CD14-positive monocyte (primary cell): Measurements from ENCODE around the gene PARVG. TPM values are rescaled to one million over a fixed set of nuclear protein-coding genes. Genes with fewer than 3 reads are reported as not detected.
"Not testable (repeated sequence)": the region's sequence is repeated elsewhere in the genome, so short reads cannot be mapped to it uniquely, and the experiment has no call there.

Source experiments
- DNase-seq, 3 donors: peaks; one replicate each; pipeline ENCODE4 v3.0.0-alpha.2; 2011 to 2022
- H2AFZ ChIP-seq: 2 replicates; pipeline ENCODE4 v1.6.0; 2012; ENCODE audit warnings: mild to moderate bottlenecking, low read depth, low read length, inconsistent platforms; ENCODE audit not compliant: insufficient read depth, poor library complexity, severe bottlenecking
- H3K27ac ChIP-seq, 2 donors: 1 replicate in 1 of 2; 2 replicates in 1 of 2; pipeline ENCODE4 v1.5.1; 2012 to 2013; ENCODE audit warnings: low read length in 2 of 2, control low read depth in 1 of 2, inconsistent platforms in 1 of 2, low read depth in 1 of 2, mild to moderate bottlenecking in 1 of 2
- H3K27me3 ChIP-seq, 2 donors: one replicate each; pipeline versions ENCODE4 v1.6.0 to v1.6.1; 2011 to 2013; ENCODE audit warnings: low read length in 2 of 2; ENCODE audit not compliant: control insufficient read depth in 2 of 2, insufficient read depth in 2 of 2
- H3K36me3 ChIP-seq, 2 donors: replicated peaks in 1 of 2; 1 replicate in 1 of 2; 2 replicates in 1 of 2; pipeline versions ENCODE4 v1.5.1 to v1.6.1; 2012 to 2013; ENCODE audit warnings: low read length in 2 of 2, control low read depth in 1 of 2, inconsistent platforms in 1 of 2, mild to moderate bottlenecking in 1 of 2; ENCODE audit not compliant: insufficient read depth in 2 of 2, control insufficient read depth in 1 of 2
- H3K4me1 ChIP-seq, 2 donors: 1 replicate in 1 of 2; 2 replicates in 1 of 2; pipeline versions ENCODE4 v1.5.1 to v1.6.1; 2012 to 2013; ENCODE audit warnings: low read length in 2 of 2, control low read depth in 1 of 2, inconsistent platforms in 1 of 2, mild to moderate bottlenecking in 1 of 2, moderate library complexity in 1 of 2; ENCODE audit not compliant: insufficient read depth in 2 of 2, control insufficient read depth in 1 of 2
- H3K4me2 ChIP-seq: replicated peaks from 2 replicates; pipeline ENCODE3; 2012; ENCODE audit warnings: low read length, moderate library complexity, mild to moderate bottlenecking; ENCODE audit not compliant: poor library complexity, severe bottlenecking; ENCODE audit errors: extremely low read depth
- H3K4me3 ChIP-seq, 3 experiments: fragments of 200-600 bp in 1 of 3; sonication (generic) in 1 of 3; replicated peaks in 1 of 3; 1 replicate in 2 of 3; 2 replicates in 1 of 3; pipeline ENCODE4 v1.5.1; 2011 to 2013; ENCODE audit warnings: low read length in 3 of 3, mild to moderate bottlenecking in 3 of 3, control low read depth in 2 of 3, low read depth in 2 of 3, inconsistent platforms in 1 of 3, moderate library complexity in 1 of 3
- H3K79me2 ChIP-seq: 2 replicates; pipeline ENCODE4 v1.6.0; 2012; ENCODE audit warnings: mild to moderate bottlenecking, control low read depth, inconsistent platforms, low read length, moderate library complexity; ENCODE audit not compliant: insufficient read depth
- H3K9ac ChIP-seq: 2 replicates; pipeline ENCODE4 v1.6.0; 2017; ENCODE audit warnings: low read length, mild to moderate bottlenecking; ENCODE audit not compliant: insufficient read depth, poor library complexity, severe bottlenecking
- H3K9me3 ChIP-seq, 2 donors: replicated peaks in 1 of 2; 1 replicate in 1 of 2; 2 replicates in 1 of 2; pipeline versions ENCODE4 v1.5.1 to v1.6.1; 2012 to 2013; ENCODE audit warnings: low read length in 2 of 2, control low read depth in 1 of 2; ENCODE audit not compliant: control insufficient read depth in 1 of 2, insufficient read depth in 1 of 2
- H4K20me1 ChIP-seq: 2 replicates; pipeline ENCODE4 v1.6.0; 2012; ENCODE audit warnings: mild to moderate bottlenecking, low read length, control low read depth, moderate library complexity; ENCODE audit not compliant: insufficient read depth
- H3K27ac Mint-ChIP-seq, 7 donors: one replicate each; pipeline ENCODE4 v1.8.0; 2020; ENCODE audit warnings: mild to moderate bottlenecking in 7 of 7, mixed read lengths in 7 of 7, moderate library complexity in 6 of 7, inconsistent platforms in 2 of 7
- H3K27me3 Mint-ChIP-seq, 3 donors: one replicate each; pipeline ENCODE4 v1.8.0; 2021 to 2022; ENCODE audit warnings: low read depth in 3 of 3, mild to moderate bottlenecking in 3 of 3, mixed read lengths in 3 of 3, moderate library complexity in 3 of 3, inconsistent platforms in 1 of 3
- H3K36me3 Mint-ChIP-seq, 2 donors: one replicate each; pipeline ENCODE4 v1.8.0; 2020; ENCODE audit warnings: mixed read lengths in 2 of 2, inconsistent platforms in 1 of 2, mild to moderate bottlenecking in 1 of 2
- H3K4me1 Mint-ChIP-seq: one replicate; pipeline ENCODE4 v1.8.0; 2020; ENCODE audit warnings: mild to moderate bottlenecking, mixed read lengths
- H3K4me3 Mint-ChIP-seq, 2 donors: one replicate each; pipeline ENCODE4 v1.8.0; 2020; ENCODE audit warnings: mild to moderate bottlenecking in 2 of 2, mixed read lengths in 2 of 2, moderate library complexity in 1 of 2
- H3K9me3 Mint-ChIP-seq, 7 donors: one replicate each; pipeline ENCODE4 v1.8.0; 2020 to 2022; ENCODE audit warnings: mixed read lengths in 7 of 7, mild to moderate bottlenecking in 6 of 7, moderate library complexity in 6 of 7, inconsistent platforms in 2 of 7
- CTCF ChIP-seq: fragments of 200-600 bp; IDR thresholded peaks from one replicate; pipeline ENCODE4 v1.8.0; 2022; ENCODE audit warnings: antibody characterized with exemption, mild to moderate bottlenecking
- whole genome bisulfite sequencing: methylation state at CpG from one replicate; pipeline ENCODE4 v1.1.5; 2013; ENCODE audit warnings: missing lambda C conversion rate; ENCODE audit not compliant: insufficient coverage; 5-methylcytosine and 5-hydroxymethylcytosine counted together
- intact Hi-C, 2 donors: fragments of 100-400 bp; cut with micrococcal nuclease; formaldehyde crosslinking; loops; one replicate each; pipeline versions ENCODE4 v1.15.0 to v1.15.1; 2023
- polyA plus RNA-seq, 3 donors: library from polyadenylated mRNA; depleted of rRNA in 1 of 3; unstranded in 2 of 3; stranded (reverse) in 1 of 3; fragments of 300-500 nt in 2 of 3; fragments of >200 nt in 1 of 3; fragmentation: Illumina TruSeq in 2 of 3; gene quantifications; 1 replicate in 2 of 3; 2 replicates in 1 of 3; pipeline ENCODE4 v1.2.3, GENCODE V29; 2012 to 2021

The PARVG gene
- polyA plus RNA-seq, 3 donors: 169 to 577 (median 190) TPM

GRCh38 chr22:44237290-44237689, 56.6 kb downstream of the PARVG start:
- no peak for TF ChIP-seq CTCF
- Histone ChIP-seq H3K27ac (no peak overlapping the region), H3K79me2 (no peaks in the 10 kb centered on the region), H3K9me3 (no peaks in the 10 kb centered on the region), H3K9ac (no peak overlapping the region), H3K4me1 (no peaks in the 10 kb centered on the region), H3K4me2 (no peak overlapping the region), H4K20me1 (no peaks in the 10 kb centered on the region), H3K27me3 (no peaks in the 10 kb centered on the region), H3K36me3 (no peaks in the 10 kb centered on the region), H3K4me3 (no peak overlapping the region), H2AFZ (no peak overlapping the region)
- no peak overlapping the region for H3K27ac Mint-ChIP-seq
- peaks cover 8 to 13% (median 8%) of the 10 kb centered on the region in 3 donors for H3K27me3 Mint-ChIP-seq
- intact Hi-C loops: no loop called here
- peaks cover 0 to 3% (median 0%) of the 10 kb centered on the region in 7 donors for H3K9me3 Mint-ChIP-seq
- H3K36me3 Mint-ChIP-seq: no peaks in the 10 kb centered on the region
- peaks cover 1% of the 10 kb centered on the region for H3K4me1 Mint-ChIP-seq
- no peak overlapping the region for H3K4me3 Mint-ChIP-seq
- DNase-seq: no peak

- H3K9ac ChIP-seq, H3K4me1 Mint-ChIP-seq, H2AFZ ChIP-seq, H3K27me3 ChIP-seq, H3K4me3 Mint-ChIP-seq, DNase-seq, intact Hi-C loops, H4K20me1 ChIP-seq, H3K9me3 ChIP-seq, H3K9me3 Mint-ChIP-seq, H3K4me3 ChIP-seq, H3K79me2 ChIP-seq, H3K27ac Mint-ChIP-seq, H3K4me2 ChIP-seq, H3K36me3 ChIP-seq, H3K4me1 ChIP-seq, H3K27ac ChIP-seq, H3K36me3 Mint-ChIP-seq: not testable (repeated sequence)
- peaks cover 2 to 13% (median 12%) of the 10 kb centered on the region in 3 donors for H3K27me3 Mint-ChIP-seq
- WGBS: no CpG with 5 or more reads among the region's 3 CpGs
Measured at GRCh38 chr22:44241121-44241520, 60.4 kb downstream of the PARVG start.
